WTC11 (cell line): Measurements from ENCODE around the gene CARMIL1. TPM values are rescaled to one million over a fixed set of nuclear protein-coding genes. Genes with fewer than 3 reads are reported as not detected.

Experiments
- ATAC-seq: fragments of 200-7000 bp; cut with Tn5 transposase; 2 replicates; pipeline ENCODE4 v1.10.0; 2021; ENCODE audit warnings: mild to moderate bottlenecking, moderate library complexity
- CTCF ChIA-PET: fragments of 300-600 bp; sonication (Branson Sonifier 250); formaldehyde crosslinking; loops from one replicate; lab custom pipeline; 2021; ENCODE audit warnings: antibody characterized with exemption; lab: Charles Lee
- POLR2A ChIA-PET: fragments of 350-600 bp; sonication (Branson Sonifier 250); formaldehyde crosslinking; loops from one replicate; lab custom pipeline; 2021; ENCODE audit warnings: antibody characterized with exemption; lab: Charles Lee
- DNase-seq: peaks from one replicate; pipeline ENCODE4 v3.0.0; 2021; ENCODE audit warnings: low spot score
- H3K27ac Mint-ChIP-seq: 2 replicates; pipeline ENCODE4 v1.8.0; 2021; ENCODE audit warnings: mixed read lengths
- H3K27me3 Mint-ChIP-seq: 2 replicates; pipeline ENCODE4 v1.8.0; 2021; ENCODE audit warnings: low read depth, mild to moderate bottlenecking, moderate library complexity, mixed read lengths
- H3K36me3 Mint-ChIP-seq: 2 replicates; pipeline ENCODE4 v1.8.0; 2021; ENCODE audit warnings: mixed read lengths
- H3K4me1 Mint-ChIP-seq: 2 replicates; pipeline ENCODE4 v1.8.0; 2022; ENCODE audit warnings: mixed read lengths
- H3K4me3 Mint-ChIP-seq: 2 replicates; pipeline ENCODE4 v1.8.0; 2021; ENCODE audit warnings: mild to moderate bottlenecking, moderate library complexity, mixed read lengths
- H3K9me3 Mint-ChIP-seq: 2 replicates; pipeline ENCODE4 v1.8.0; 2021; ENCODE audit warnings: mixed read lengths
- CBFB ChIP-seq: sonication (generic); formaldehyde crosslinking; IDR thresholded peaks from 2 replicates; pipeline ENCODE4 v1.8.1; 2022; ENCODE audit warnings: mild to moderate bottlenecking, low read depth, missing genetic modification reagents
- ELF4 ChIP-seq: sonication (generic); formaldehyde crosslinking; IDR thresholded peaks from 2 replicates; pipeline ENCODE4 v1.8.1; 2022; ENCODE audit warnings: low read depth, mild to moderate bottlenecking, moderate library complexity, missing genetic modification reagents
- ESRRA ChIP-seq: sonication (generic); formaldehyde crosslinking; IDR thresholded peaks from 2 replicates; pipeline ENCODE4 v1.8.1; 2022; ENCODE audit warnings: mild to moderate bottlenecking, missing genetic modification reagents, borderline replicate concordance
- FOXJ3 ChIP-seq: sonication (generic); formaldehyde crosslinking; IDR thresholded peaks from 2 replicates; pipeline ENCODE4 v1.9.0; 2021; ENCODE audit warnings: missing genetic modification reagents, mild to moderate bottlenecking, borderline replicate concordance
- FOXK1 ChIP-seq: sonication (generic); formaldehyde crosslinking; IDR thresholded peaks from 2 replicates; pipeline ENCODE4 v1.8.0; 2022; ENCODE audit warnings: mild to moderate bottlenecking, moderate library complexity, missing genetic modification reagents
- IRF2 ChIP-seq: sonication (generic); formaldehyde crosslinking; IDR thresholded peaks from 2 replicates; pipeline ENCODE4 v1.8.0; 2022; ENCODE audit warnings: low read depth, missing genetic modification reagents, borderline replicate concordance
- JUN ChIP-seq: sonication (generic); formaldehyde crosslinking; IDR thresholded peaks from 2 replicates; pipeline ENCODE4 v1.8.0; 2023; ENCODE audit warnings: mild to moderate bottlenecking, missing genetic modification reagents
- NFATC4 ChIP-seq: fragments of 250-450 bp; sonication (Bioruptor Pico); IDR thresholded peaks from 2 replicates; pipeline ENCODE4 v1.9.0; 2021; ENCODE audit warnings: mild to moderate bottlenecking
- NR2C2 ChIP-seq: sonication (generic); formaldehyde crosslinking; IDR thresholded peaks from 2 replicates; pipeline ENCODE4 v1.8.0; 2022; ENCODE audit warnings: mild to moderate bottlenecking, missing genetic modification reagents
- NR3C1 ChIP-seq: sonication (generic); formaldehyde crosslinking; conservative IDR thresholded peaks from 2 replicates; pipeline ENCODE4 v1.8.1; 2023; ENCODE audit warnings: low read depth, mild to moderate bottlenecking, missing genetic modification reagents
- OVOL2 ChIP-seq: fragments of 250-450 bp; sonication (Bioruptor Pico); IDR thresholded peaks from 2 replicates; pipeline ENCODE4 v1.9.0; 2021; ENCODE audit warnings: mild to moderate bottlenecking, borderline replicate concordance
- RORB ChIP-seq: fragments of 250-450 bp; sonication (Bioruptor Pico); IDR thresholded peaks from 2 replicates; pipeline ENCODE4 v1.9.0; 2021; ENCODE audit warnings: mild to moderate bottlenecking
- SMAD3 ChIP-seq: sonication (generic); formaldehyde crosslinking; IDR thresholded peaks from 2 replicates; pipeline ENCODE4 v1.8.0; 2022; ENCODE audit warnings: missing genetic modification reagents, mild to moderate bottlenecking, borderline replicate concordance
- TEAD4 ChIP-seq: sonication (generic); formaldehyde crosslinking; IDR thresholded peaks from 2 replicates; pipeline ENCODE4 v1.8.0; 2022; ENCODE audit warnings: mild to moderate bottlenecking, missing genetic modification reagents
- ZNF219 ChIP-seq: sonication (generic); formaldehyde crosslinking; IDR thresholded peaks from 2 replicates; pipeline ENCODE4 v1.8.0; 2023; ENCODE audit warnings: missing genetic modification reagents, mild to moderate bottlenecking, borderline replicate concordance
- total RNA-seq: library from RNA; stranded (reverse); gene quantifications from 3 replicates; pipeline ENCODE4 v1.2.3, GENCODE V29; 2021
- TF ChIP-seq, protein P1 (sequence below): sonication (generic); formaldehyde crosslinking; IDR thresholded peaks from 2 replicates; pipeline ENCODE4 v1.8.0; 2022; ENCODE audit warnings: mild to moderate bottlenecking, missing genetic modification reagents
- TF ChIP-seq, protein P2 (sequence below): sonication (generic); formaldehyde crosslinking; IDR thresholded peaks from 2 replicates; pipeline ENCODE4 v1.8.0; 2023; ENCODE audit warnings: mild to moderate bottlenecking, missing genetic modification reagents
- TF ChIP-seq, protein P3 (sequence below): sonication (generic); formaldehyde crosslinking; IDR thresholded peaks from 2 replicates; pipeline ENCODE4 v1.8.1; 2022; ENCODE audit warnings: mild to moderate bottlenecking, missing genetic modification reagents, moderate library complexity, borderline replicate concordance
- TF ChIP-seq, protein P4 (sequence below): sonication (generic); formaldehyde crosslinking; IDR thresholded peaks from 2 replicates; pipeline ENCODE4 v1.8.0; 2022; ENCODE audit warnings: mild to moderate bottlenecking, missing genetic modification reagents
- TF ChIP-seq, protein P5 (sequence below): fragments of 250-450 bp; sonication (Bioruptor Pico); conservative IDR thresholded peaks from 2 replicates; pipeline ENCODE4 v1.9.0; 2021; ENCODE audit warnings: mild to moderate bottlenecking
- TF ChIP-seq, protein P6 (sequence below): sonication (generic); formaldehyde crosslinking; IDR thresholded peaks from 2 replicates; pipeline ENCODE4 v1.8.1; 2023; ENCODE audit warnings: mild to moderate bottlenecking, moderate library complexity, missing genetic modification reagents

Gene CARMIL1
- total RNA-seq, 1 experiment from 2014 or later: 36.2 TPM

DNA sequence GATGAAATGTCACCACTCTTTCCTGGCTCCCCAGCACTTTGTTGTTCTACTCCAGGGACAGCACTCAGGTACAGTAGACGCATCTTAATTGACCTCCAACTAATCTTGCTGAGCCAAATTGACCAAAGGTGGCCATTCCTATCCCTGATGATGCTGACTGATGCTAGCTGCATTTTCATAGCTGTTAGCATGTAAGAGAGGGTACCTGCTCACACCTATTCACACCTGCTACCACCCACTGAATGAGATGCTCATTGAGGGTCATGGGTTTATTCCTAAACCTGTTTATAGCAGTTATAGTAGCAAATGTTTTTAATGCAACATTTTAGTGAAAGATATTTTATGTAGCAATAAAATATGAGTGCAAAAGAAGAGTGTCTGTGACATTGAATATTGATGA, 145.1 kb downstream of the CARMIL1 start (continued):
- TF ChIP-seq, protein P1, sequence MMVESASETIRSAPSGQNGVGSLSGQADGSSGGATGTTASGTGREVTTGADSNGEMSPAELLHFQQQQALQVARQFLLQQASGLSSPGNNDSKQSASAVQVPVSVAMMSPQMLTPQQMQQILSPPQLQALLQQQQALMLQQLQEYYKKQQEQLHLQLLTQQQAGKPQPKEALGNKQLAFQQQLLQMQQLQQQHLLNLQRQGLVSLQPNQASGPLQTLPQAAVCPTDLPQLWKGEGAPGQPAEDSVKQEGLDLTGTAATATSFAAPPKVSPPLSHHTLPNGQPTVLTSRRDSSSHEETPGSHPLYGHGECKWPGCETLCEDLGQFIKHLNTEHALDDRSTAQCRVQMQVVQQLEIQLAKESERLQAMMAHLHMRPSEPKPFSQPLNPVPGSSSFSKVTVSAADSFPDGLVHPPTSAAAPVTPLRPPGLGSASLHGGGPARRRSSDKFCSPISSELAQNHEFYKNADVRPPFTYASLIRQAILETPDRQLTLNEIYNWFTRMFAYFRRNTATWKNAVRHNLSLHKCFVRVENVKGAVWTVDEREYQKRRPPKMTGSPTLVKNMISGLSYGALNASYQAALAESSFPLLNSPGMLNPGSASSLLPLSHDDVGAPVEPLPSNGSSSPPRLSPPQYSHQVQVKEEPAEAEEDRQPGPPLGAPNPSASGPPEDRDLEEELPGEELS (CRISPR knock-in tag): no peak
- no peak for TF ChIP-seq IRF2
- TF ChIP-seq, protein P2, sequence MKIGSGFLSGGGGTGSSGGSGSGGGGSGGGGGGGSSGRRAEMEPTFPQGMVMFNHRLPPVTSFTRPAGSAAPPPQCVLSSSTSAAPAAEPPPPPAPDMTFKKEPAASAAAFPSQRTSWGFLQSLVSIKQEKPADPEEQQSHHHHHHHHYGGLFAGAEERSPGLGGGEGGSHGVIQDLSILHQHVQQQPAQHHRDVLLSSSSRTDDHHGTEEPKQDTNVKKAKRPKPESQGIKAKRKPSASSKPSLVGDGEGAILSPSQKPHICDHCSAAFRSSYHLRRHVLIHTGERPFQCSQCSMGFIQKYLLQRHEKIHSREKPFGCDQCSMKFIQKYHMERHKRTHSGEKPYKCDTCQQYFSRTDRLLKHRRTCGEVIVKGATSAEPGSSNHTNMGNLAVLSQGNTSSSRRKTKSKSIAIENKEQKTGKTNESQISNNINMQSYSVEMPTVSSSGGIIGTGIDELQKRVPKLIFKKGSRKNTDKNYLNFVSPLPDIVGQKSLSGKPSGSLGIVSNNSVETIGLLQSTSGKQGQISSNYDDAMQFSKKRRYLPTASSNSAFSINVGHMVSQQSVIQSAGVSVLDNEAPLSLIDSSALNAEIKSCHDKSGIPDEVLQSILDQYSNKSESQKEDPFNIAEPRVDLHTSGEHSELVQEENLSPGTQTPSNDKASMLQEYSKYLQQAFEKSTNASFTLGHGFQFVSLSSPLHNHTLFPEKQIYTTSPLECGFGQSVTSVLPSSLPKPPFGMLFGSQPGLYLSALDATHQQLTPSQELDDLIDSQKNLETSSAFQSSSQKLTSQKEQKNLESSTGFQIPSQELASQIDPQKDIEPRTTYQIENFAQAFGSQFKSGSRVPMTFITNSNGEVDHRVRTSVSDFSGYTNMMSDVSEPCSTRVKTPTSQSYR (CRISPR knock-in tag): no peak
- TF ChIP-seq, all 79 proteins: peak for 0

DNA sequence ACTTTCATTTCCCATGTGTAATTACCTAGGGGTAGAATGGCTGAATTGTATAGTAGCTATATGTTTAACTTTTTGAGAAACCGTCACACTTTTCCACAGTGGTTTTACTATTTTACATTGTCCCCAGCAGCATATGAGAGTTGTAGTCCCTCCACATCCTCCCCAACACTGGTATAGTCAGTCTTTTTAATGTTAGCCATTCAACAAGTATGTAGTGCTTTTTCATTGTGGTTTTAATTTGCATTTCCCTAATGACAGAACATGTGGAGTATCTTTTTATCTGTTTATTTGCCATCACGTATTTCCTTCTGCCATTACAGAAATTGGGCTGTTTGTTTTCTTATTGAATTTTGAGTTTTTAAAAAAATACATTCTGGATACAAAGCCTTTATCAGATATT, 148.4 kb downstream of the CARMIL1 start:
- no peaks in the 10 kb centered on the region for H3K27me3 Mint-ChIP-seq
- no peak for TF ChIP-seq ZNF219 (CRISPR knock-in tag)
- no peak for TF ChIP-seq CBFB (CRISPR knock-in tag)
- TF ChIP-seq NFATC4 (CRISPR knock-in tag): no peak
- TF ChIP-seq, protein P3, sequence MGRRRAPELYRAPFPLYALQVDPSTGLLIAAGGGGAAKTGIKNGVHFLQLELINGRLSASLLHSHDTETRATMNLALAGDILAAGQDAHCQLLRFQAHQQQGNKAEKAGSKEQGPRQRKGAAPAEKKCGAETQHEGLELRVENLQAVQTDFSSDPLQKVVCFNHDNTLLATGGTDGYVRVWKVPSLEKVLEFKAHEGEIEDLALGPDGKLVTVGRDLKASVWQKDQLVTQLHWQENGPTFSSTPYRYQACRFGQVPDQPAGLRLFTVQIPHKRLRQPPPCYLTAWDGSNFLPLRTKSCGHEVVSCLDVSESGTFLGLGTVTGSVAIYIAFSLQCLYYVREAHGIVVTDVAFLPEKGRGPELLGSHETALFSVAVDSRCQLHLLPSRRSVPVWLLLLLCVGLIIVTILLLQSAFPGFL (CRISPR knock-in tag): no peak
- no peak for TF ChIP-seq SMAD3
- no peak for TF ChIP-seq ESRRA (CRISPR knock-in tag)
- TF ChIP-seq, protein P4, sequence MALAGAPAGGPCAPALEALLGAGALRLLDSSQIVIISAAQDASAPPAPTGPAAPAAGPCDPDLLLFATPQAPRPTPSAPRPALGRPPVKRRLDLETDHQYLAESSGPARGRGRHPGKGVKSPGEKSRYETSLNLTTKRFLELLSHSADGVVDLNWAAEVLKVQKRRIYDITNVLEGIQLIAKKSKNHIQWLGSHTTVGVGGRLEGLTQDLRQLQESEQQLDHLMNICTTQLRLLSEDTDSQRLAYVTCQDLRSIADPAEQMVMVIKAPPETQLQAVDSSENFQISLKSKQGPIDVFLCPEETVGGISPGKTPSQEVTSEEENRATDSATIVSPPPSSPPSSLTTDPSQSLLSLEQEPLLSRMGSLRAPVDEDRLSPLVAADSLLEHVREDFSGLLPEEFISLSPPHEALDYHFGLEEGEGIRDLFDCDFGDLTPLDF: no peak
- TF ChIP-seq JUN (CRISPR knock-in tag): no peak
- no peak for TF ChIP-seq ELF4 (CRISPR knock-in tag)
- TF ChIP-seq FOXJ3: no peak
- no peak for TF ChIP-seq NR2C2
- TF ChIP-seq, protein P5, sequence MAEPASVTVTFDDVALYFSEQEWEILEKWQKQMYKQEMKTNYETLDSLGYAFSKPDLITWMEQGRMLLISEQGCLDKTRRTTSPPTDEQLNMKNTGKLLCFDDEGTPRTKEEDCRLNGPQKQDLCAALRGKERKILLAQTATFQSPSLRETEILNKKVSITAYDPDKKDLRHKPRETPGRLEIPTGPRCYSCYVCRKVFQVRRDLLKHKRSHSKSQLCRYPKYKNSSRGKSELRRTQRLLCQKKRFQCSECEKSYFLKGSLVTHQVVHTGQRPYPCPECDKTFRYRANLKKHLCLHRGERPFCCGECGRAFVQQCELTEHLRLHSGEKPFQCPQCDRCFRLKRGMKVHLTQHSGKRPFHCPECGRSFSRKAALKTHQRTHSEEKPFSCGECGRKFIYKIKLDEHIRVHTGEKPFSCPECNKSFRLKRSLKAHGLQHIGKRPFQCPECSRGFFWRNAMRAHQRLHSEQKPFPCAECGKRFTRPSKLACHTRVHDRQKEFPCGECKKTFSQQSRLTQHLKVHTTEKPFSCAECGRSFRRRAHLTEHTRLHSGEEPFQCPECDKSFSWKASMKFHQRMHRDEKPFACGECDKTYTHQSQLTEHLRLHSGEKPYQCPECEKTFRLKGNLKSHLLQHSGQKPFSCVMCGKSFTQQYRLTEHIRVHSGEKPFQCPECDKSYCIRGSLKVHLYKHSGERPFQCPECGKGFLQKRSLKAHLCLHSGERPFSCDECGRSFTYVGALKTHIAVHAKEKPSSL: no peak
- TF ChIP-seq FOXK1 (CRISPR knock-in tag): no peak
- TF ChIP-seq TEAD4 (CRISPR knock-in tag): no peak
- TF ChIP-seq, protein P6, sequence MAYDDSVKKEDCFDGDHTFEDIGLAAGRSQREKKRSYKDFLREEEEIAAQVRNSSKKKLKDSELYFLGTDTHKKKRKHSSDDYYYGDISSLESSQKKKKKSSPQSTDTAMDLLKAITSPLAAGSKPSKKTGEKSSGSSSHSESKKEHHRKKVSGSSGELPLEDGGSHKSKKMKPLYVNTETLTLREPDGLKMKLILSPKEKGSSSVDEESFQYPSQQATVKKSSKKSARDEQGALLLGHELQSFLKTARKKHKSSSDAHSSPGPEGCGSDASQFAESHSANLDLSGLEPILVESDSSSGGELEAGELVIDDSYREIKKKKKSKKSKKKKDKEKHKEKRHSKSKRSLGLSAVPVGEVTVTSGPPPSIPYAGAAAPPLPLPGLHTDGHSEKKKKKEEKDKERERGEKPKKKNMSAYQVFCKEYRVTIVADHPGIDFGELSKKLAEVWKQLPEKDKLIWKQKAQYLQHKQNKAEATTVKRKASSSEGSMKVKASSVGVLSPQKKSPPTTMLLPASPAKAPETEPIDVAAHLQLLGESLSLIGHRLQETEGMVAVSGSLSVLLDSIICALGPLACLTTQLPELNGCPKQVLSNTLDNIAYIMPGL (CRISPR knock-in tag): no peak
- no peak for TF ChIP-seq RORB (CRISPR knock-in tag)
- no peak for TF ChIP-seq OVOL2
- TF ChIP-seq IRF2: no peak
- TF ChIP-seq NR3C1 (CRISPR knock-in tag): no peak

More for the DNA sequence above, 148.4 kb downstream of the CARMIL1 start:
- ATAC-seq (no peak), DNase-seq (no peak)
- Mint-ChIP-seq H3K4me3 (no peak overlapping the region), H3K36me3 (no peaks in the 10 kb centered on the region), H3K27ac (no peak overlapping the region; the same call in 1 of the 2 replicates), H3K9me3 (no peaks in the 10 kb centered on the region), H3K4me1 (peaks cover 45% of the 10 kb centered on the region)
- ChIA-PET CTCF (no interaction called here), POLR2A (no interaction called here)
